Measurements from ENCODE around the gene LHPP.

Gene LHPP

GRCh38 chr10:124532106-124532641, 70.6 kb downstream of the LHPP start:
- Histone ChIP-seq H3K36me3 (ENCODE audit: low read depth) (no peaks in the 10 kb centered on the region), H3K4me1 (ENCODE audit: insufficient read depth, poor library complexity, severe bottlenecking) (no peaks in the 10 kb centered on the region), H3K9me3 (ENCODE audit: severe bottlenecking) (no peaks in the 10 kb centered on the region), H3K4me3 (ENCODE audit: severe bottlenecking) (no peak overlapping the region), H3K27ac (ENCODE audit: poor library complexity, severe bottlenecking) (no peak overlapping the region), H3K27me3 (ENCODE audit: insufficient read depth, poor library complexity, severe bottlenecking) (no peaks in the 10 kb centered on the region)
- ATAC-seq (ENCODE audit: low read depth) (peak; percentile 65), DNase-seq (ENCODE audit: low spot score) (no peak)
- TF ChIP-seq, protein P1, sequence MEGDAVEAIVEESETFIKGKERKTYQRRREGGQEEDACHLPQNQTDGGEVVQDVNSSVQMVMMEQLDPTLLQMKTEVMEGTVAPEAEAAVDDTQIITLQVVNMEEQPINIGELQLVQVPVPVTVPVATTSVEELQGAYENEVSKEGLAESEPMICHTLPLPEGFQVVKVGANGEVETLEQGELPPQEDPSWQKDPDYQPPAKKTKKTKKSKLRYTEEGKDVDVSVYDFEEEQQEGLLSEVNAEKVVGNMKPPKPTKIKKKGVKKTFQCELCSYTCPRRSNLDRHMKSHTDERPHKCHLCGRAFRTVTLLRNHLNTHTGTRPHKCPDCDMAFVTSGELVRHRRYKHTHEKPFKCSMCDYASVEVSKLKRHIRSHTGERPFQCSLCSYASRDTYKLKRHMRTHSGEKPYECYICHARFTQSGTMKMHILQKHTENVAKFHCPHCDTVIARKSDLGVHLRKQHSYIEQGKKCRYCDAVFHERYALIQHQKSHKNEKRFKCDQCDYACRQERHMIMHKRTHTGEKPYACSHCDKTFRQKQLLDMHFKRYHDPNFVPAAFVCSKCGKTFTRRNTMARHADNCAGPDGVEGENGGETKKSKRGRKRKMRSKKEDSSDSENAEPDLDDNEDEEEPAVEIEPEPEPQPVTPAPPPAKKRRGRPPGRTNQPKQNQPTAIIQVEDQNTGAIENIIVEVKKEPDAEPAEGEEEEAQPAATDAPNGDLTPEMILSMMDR (IDR thresholded peaks at IDR 0.05; ENCODE audit: poor library complexity, severe bottlenecking), result peak; percentile 58

DNA sequence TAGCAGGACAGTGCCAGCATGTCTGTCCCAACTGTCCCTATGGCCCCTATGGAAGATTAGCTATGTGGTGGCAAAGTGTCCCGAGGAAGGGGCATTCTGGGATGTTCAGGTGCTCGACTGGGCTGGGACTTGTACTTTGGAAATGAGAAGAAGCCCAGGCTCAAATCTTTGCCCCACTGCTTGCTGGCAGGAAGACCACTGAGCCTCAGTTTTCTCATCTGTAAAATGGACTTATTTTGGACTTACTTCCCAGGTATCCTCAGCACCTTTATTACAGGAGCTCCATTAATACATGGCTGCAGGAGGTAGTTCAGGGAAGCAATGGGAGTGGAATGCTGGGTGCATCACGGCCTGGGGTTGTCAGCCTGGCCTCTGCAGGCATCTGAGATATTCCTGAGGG, 71.2 kb downstream of the LHPP start:
- Histone ChIP-seq H3K27me3 (ENCODE audit: insufficient read depth, poor library complexity, severe bottlenecking) (no peaks in the 10 kb centered on the region), H3K27ac (ENCODE audit: poor library complexity, severe bottlenecking) (no peak overlapping the region), H3K36me3 (ENCODE audit: low read depth) (no peaks in the 10 kb centered on the region), H3K4me1 (ENCODE audit: insufficient read depth, poor library complexity, severe bottlenecking) (no peaks in the 10 kb centered on the region), H3K4me3 (ENCODE audit: severe bottlenecking) (no peak overlapping the region), H3K9me3 (ENCODE audit: severe bottlenecking) (no peaks in the 10 kb centered on the region)
- TF ChIP-seq, protein P1 (IDR thresholded peaks at IDR 0.05; ENCODE audit: poor library complexity, severe bottlenecking), result no peak
- no peak for DNase-seq (ENCODE audit: low spot score)
- no peak for ATAC-seq (ENCODE audit: low read depth)

- ATAC-seq (ENCODE audit: low read depth), result no peak
- no peak for DNase-seq (ENCODE audit: low spot score)
- TF ChIP-seq, protein P1 (IDR thresholded peaks at IDR 0.05; ENCODE audit: poor library complexity, severe bottlenecking), result no peak
- Histone ChIP-seq H3K27me3 (ENCODE audit: insufficient read depth, poor library complexity, severe bottlenecking) (no peaks in the 10 kb centered on the region), H3K4me3 (ENCODE audit: severe bottlenecking) (no peak overlapping the region), H3K4me1 (ENCODE audit: insufficient read depth, poor library complexity, severe bottlenecking) (no peaks in the 10 kb centered on the region), H3K27ac (ENCODE audit: poor library complexity, severe bottlenecking) (no peak overlapping the region), H3K36me3 (ENCODE audit: low read depth) (no peaks in the 10 kb centered on the region), H3K9me3 (ENCODE audit: severe bottlenecking) (no peaks in the 10 kb centered on the region)
Observed at GRCh38 chr10:124533266-124533665, 71.6 kb downstream of the LHPP start.

GRCh38 chr10:124534231-124534798, 72.7 kb downstream of the LHPP start:
- DNase-seq (ENCODE audit: low spot score) (no peak), ATAC-seq (ENCODE audit: low read depth) (no peak)
- no peaks in the 10 kb centered on the region for H3K4me1 ChIP-seq (ENCODE audit: insufficient read depth, poor library complexity, severe bottlenecking)
- TF ChIP-seq, protein P1 (IDR thresholded peaks at IDR 0.05; ENCODE audit: poor library complexity, severe bottlenecking), result no peak
- no peaks in the 10 kb centered on the region for H3K9me3 ChIP-seq (ENCODE audit: severe bottlenecking)
- H3K27ac ChIP-seq (ENCODE audit: poor library complexity, severe bottlenecking), result no peak overlapping the region
- H3K4me3 ChIP-seq (ENCODE audit: severe bottlenecking), result no peak overlapping the region
- no peaks in the 10 kb centered on the region for H3K27me3 ChIP-seq (ENCODE audit: insufficient read depth, poor library complexity, severe bottlenecking)
- H3K36me3 ChIP-seq (ENCODE audit: low read depth), result no peaks in the 10 kb centered on the region

GRCh38 chr10:124534826-124535601, 73.4 kb downstream of the LHPP start:
- H3K36me3 ChIP-seq (ENCODE audit: low read depth), result no peaks in the 10 kb centered on the region
- H3K27me3 ChIP-seq (ENCODE audit: insufficient read depth, poor library complexity, severe bottlenecking), result no peaks in the 10 kb centered on the region
- H3K4me3 ChIP-seq (ENCODE audit: severe bottlenecking), result no peak overlapping the region
- no peak overlapping the region for H3K27ac ChIP-seq (ENCODE audit: poor library complexity, severe bottlenecking)
- TF ChIP-seq, protein P1 (IDR thresholded peaks at IDR 0.05; ENCODE audit: poor library complexity, severe bottlenecking), result no peak
- no peaks in the 10 kb centered on the region for H3K4me1 ChIP-seq (ENCODE audit: insufficient read depth, poor library complexity, severe bottlenecking)
- ATAC-seq (ENCODE audit: low read depth) (no peak), DNase-seq (ENCODE audit: low spot score) (no peak)
- H3K9me3 ChIP-seq (ENCODE audit: severe bottlenecking), result no peaks in the 10 kb centered on the region
